Gastroesophageal sphincter (tissue), 4 donors: ENCODE data around the gene CHCHD6. TPM values are rescaled to one million over a fixed set of nuclear protein-coding genes. Genes with fewer than 3 reads are reported as not detected.
A peak's percentile ranks its signal among the peaks of the same experiment; 100 is the strongest.

Source experiments
- ATAC-seq: fragments of 150-250 bp; one replicate; pipeline ENCODE4 v1.9.1; 2016; ENCODE audit warnings: mild to moderate bottlenecking, moderate library complexity
- H3K27ac ChIP-seq, 4 donors: fragments of 200-600 bp; sonication (generic) in 3 of 4; 1 replicate in 3 of 4; 2 replicates in 1 of 4; pipeline ENCODE4 v1.5.1; 2016 to 2019
- H3K27me3 ChIP-seq: fragments of 200-600 bp; sonication (generic); one replicate; pipeline ENCODE4 v1.5.1; 2019
- H3K36me3 ChIP-seq, 2 donors: fragments of 200-600 bp; sonication (generic); one replicate each; pipeline ENCODE4 v1.5.1; 2019; ENCODE audit warnings: control low read depth in 1 of 2
- H3K4me1 ChIP-seq, 3 donors: fragments of 200-600 bp; sonication (generic); 1 replicate in 2 of 3; 2 replicates in 1 of 3; pipeline ENCODE4 v1.5.1; 2016 to 2019; ENCODE audit warnings: control low read depth in 2 of 3
- H3K4me3 ChIP-seq, 2 donors: fragments of 200-600 bp; sonication (generic); one replicate each; pipeline ENCODE4 v1.5.1; 2019; ENCODE audit warnings: mild to moderate bottlenecking in 1 of 2, moderate library complexity in 1 of 2
- H3K9me3 ChIP-seq, 3 donors: fragments of 200-600 bp; sonication (generic); one replicate each; pipeline ENCODE4 v1.5.1; 2017 to 2019; ENCODE audit warnings: control low read depth in 2 of 3
- CTCF ChIP-seq, 4 experiments: fragments of 200-600 bp in 2 of 4; fragments of 450-650 bp in 2 of 4; sonication (generic) in 1 of 4; IDR thresholded peaks; one replicate each; pipeline ENCODE4 v1.5.1; 2017 to 2019; ENCODE audit warnings: antibody characterized with exemption in 4 of 4, mild to moderate bottlenecking in 2 of 4, moderate library complexity in 2 of 4
- EP300 ChIP-seq: sonication (generic); formaldehyde crosslinking; IDR thresholded peaks from one replicate; pipeline ENCODE4 v1.6.1; 2017; ENCODE audit warnings: antibody characterized with exemption, mild to moderate bottlenecking
- POLR2A ChIP-seq, 2 donors: fragments of 450-650 bp; IDR thresholded peaks; one replicate each; pipeline ENCODE4 v1.6.1; 2017; ENCODE audit warnings: antibody characterized with exemption in 2 of 2, mild to moderate bottlenecking in 2 of 2, moderate library complexity in 1 of 2
- POLR2AphosphoS5 ChIP-seq: sonication (generic); formaldehyde crosslinking; IDR thresholded peaks from one replicate; pipeline ENCODE4 v1.6.1; 2017; ENCODE audit warnings: antibody characterized with exemption
- WGBS, 2 donors: methylation state at CpG; one replicate each; pipeline ENCODE4 v1.1.5; 2018; ENCODE audit warnings: low coverage in 1 of 2; 5-methylcytosine and 5-hydroxymethylcytosine counted together
- total RNA-seq, 4 donors: library from RNA; depleted of rRNA; stranded (reverse); fragments of >200 nt; gene quantifications; one replicate each; pipeline ENCODE4 v1.1.0, GENCODE V29; 2016

The CHCHD6 gene
- total RNA-seq, 4 donors from 2014 or later = 8.5 to 37.2 (median 15.2) TPM

DNA sequence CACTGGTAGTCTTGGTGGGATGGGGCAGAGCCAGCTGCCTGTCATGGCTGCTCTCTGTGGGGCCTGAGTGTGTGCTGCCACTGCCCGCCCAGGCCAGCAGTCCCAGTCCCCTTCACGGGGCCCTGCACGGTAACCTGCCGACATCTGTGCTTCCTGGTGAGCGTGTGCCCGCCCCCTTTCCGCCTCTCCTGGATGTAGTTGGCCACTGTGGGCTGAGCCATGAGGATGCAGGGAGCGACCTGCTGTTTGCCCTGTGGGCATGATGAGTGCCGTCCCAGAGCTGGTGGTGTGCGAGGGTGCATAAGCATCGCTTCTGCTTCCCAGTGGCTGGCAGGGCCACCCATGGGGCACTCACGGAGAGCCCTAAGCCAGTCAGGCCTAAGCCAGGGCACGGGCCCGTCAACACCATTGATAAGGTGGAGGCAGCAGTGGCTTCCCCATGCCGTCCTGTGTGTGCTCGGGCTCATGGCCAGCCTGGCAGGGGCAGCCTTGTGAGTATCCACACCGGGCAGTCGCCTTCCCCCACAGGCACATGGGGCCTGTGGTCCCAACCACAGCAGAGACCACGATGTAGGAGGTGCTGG, 293.5 kb downstream of the CHCHD6 start:
- peaks cover 0 to 73% (median 48%) of the 10 kb centered on the region in 3 donors for H3K4me1 ChIP-seq
- no peak for ATAC-seq
- H3K9me3 ChIP-seq = no peaks in the 10 kb centered on the region
- no CpG with 5 or more reads among the region's 19 CpGs for WGBS, 2 donors
- no peak overlapping the region for H3K4me3 ChIP-seq
- H3K27ac ChIP-seq = no peak overlapping the region
- H3K27me3 ChIP-seq = no peaks in the 10 kb centered on the region
- TF ChIP-seq POLR2A (IDR thresholded peaks at IDR 0.05) (no peak), CTCF (IDR thresholded peaks at IDR 0.05) (no peak), POLR2AphosphoS5 (no peak), EP300 (no peak)
- no peaks in the 10 kb centered on the region for H3K36me3 ChIP-seq

DNA sequence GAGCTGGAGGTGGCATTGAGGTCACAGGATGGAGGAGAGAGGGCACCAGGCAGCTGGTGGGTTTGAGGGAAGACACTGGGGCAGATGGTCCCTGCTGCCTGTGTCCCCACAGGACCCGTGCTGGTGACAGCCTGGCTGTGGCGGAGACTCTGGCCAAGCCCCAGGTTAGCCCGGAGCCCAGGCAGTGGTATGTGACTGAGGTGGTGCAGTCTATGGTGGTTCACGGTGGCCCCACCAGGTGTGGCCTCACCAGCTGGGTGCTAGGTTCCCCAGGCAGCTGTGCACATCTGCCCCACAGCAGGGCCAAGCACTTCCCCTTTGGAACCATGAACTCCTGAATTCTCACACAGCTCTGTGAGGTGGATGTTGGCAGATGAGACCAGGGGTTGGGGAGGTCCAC, 294.3 kb downstream of the CHCHD6 start:
- no peak for ATAC-seq
- no peak overlapping the region for H3K4me3 ChIP-seq
- no peaks in the 10 kb centered on the region for H3K27me3 ChIP-seq
- peaks cover 0 to 73% (median 47%) of the 10 kb centered on the region in 3 donors for H3K4me1 ChIP-seq
- H3K9me3 ChIP-seq = no peaks in the 10 kb centered on the region
- H3K36me3 ChIP-seq = no peaks in the 10 kb centered on the region
- H3K27ac ChIP-seq = no peak overlapping the region
- TF ChIP-seq EP300 (no peak), POLR2AphosphoS5 (no peak), CTCF (IDR thresholded peaks at IDR 0.05) (no peak), POLR2A (IDR thresholded peaks at IDR 0.05) (no peak)
- WGBS, 2 donors = no CpG with 5 or more reads among the region's 4 CpGs

DNA sequence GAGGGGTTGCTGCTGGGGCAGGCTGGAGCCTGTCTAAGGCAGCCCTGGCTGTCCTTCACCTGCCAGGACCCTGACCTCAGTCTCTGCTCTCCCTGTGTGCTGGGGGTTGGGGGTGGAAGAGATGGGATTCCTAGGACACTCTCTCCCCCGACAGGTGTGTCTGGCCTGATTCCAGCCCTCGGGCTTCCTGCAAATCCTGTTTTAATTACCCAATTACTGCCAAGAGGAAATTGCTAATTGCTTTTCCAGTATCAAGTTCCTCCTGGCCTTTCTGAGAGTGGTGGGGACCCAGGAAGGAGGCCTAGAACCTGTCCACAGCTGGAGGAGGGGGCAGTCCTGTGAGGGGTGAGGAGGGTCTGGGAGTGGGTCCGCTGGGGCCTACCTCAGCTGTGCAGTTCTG, 294.7 kb downstream of the CHCHD6 start:
- TF ChIP-seq CTCF (IDR thresholded peaks at IDR 0.05) (no peak), EP300 (no peak), POLR2A (IDR thresholded peaks at IDR 0.05) (no peak), POLR2AphosphoS5 (no peak)
- Histone ChIP-seq H3K36me3 (no peaks in the 10 kb centered on the region), H3K4me1 (peaks cover 0 to 73% (median 43%) of the 10 kb centered on the region in 3 donors), H3K27ac (peak overlapping the region in 1 of 4 donors; percentile 31), H3K27me3 (no peaks in the 10 kb centered on the region), H3K9me3 (no peaks in the 10 kb centered on the region), H3K4me3 (no peak overlapping the region)
- 63% methylated on average over 2 of the region's 3 CpGs; no CpG with 5 or more reads in 1 of the 2 donors for WGBS, 2 donors
- ATAC-seq = no peak

DNA sequence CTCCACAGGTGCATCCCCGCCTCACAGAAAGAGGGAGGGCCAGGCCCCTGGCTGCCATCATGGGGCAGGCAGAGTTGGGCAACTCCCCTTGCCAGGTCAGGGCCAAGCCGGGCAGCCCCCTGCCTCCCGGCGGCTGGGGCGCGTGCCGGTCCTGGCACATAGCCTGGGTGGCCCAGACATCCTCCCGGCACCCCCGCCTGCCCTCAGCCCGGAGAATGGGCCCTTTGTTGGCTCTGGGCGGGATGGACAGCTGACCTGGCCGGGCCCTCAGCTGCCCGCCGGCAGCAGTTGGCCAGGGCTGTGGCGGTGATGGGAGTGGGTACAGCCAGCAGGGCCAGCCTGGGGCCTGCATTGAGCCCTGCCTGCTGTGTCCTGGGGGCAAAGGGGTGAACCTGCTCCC, 295.3 kb downstream of the CHCHD6 start:
- no CpG with 5 or more reads among the region's 15 CpGs for WGBS, 2 donors
- H3K9me3 ChIP-seq = no peaks in the 10 kb centered on the region
- no peak overlapping the region for H3K4me3 ChIP-seq
- no peaks in the 10 kb centered on the region for H3K36me3 ChIP-seq
- no peaks in the 10 kb centered on the region for H3K27me3 ChIP-seq
- H3K4me1 ChIP-seq = peaks cover 0 to 69% (median 36%) of the 10 kb centered on the region in 3 donors
- no peak for TF ChIP-seq EP300
- TF ChIP-seq POLR2AphosphoS5 = no peak
- no peak for TF ChIP-seq POLR2A (IDR thresholded peaks at IDR 0.05)
- TF ChIP-seq CTCF (IDR thresholded peaks at IDR 0.05) = no peak
- peak overlapping the region in 2 of 4 donors; percentile 17 to 31 for H3K27ac ChIP-seq
- no peak for ATAC-seq

GRCh38 chr3:127000119-127000518, 296.1 kb downstream of the CHCHD6 start:
- Histone ChIP-seq H3K27me3 (no peaks in the 10 kb centered on the region), H3K27ac (peak overlapping the region in 1 of 4 donors; percentile 11), H3K4me3 (no peak overlapping the region), H3K36me3 (no peaks in the 10 kb centered on the region), H3K9me3 (no peaks in the 10 kb centered on the region), H3K4me1 (peaks cover 0 to 62% (median 29%) of the 10 kb centered on the region in 3 donors)
- ATAC-seq = no peak
- WGBS, 2 donors = no CpG with 5 or more reads among the region's 15 CpGs
- TF ChIP-seq CTCF (IDR thresholded peaks at IDR 0.05) = no peak
- no peak for TF ChIP-seq POLR2AphosphoS5
- TF ChIP-seq POLR2A (IDR thresholded peaks at IDR 0.05) = no peak
- no peak for TF ChIP-seq EP300
